ENCODE results near the gene ZBTB7C.

The ZBTB7C gene

DNA sequence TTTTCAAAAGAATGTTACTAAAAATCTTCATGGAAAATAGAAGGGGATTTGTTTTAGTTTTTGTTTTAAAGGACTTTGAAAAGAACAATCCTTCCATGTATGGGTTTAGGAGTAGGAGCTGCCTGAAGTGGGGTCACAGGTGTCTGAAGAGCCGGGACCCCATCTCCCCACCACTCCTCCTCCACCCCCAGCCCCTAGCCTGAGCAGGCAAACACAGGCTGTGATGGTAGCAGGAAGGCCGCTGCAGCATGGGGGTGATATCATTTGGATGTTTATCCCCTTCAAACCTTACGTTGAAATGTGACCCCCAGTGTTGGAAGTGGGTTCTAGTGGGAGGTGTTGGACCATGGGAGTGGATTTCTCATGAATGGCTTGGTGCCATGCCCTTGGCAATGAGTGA is 93.0 kb downstream of the ZBTB7C start:
- ATAC-seq, result no peak
- H3K27ac Mint-ChIP-seq, result no peak overlapping the region

GRCh38 chr18:48314690-48315089 is 94.5 kb downstream of the ZBTB7C start:
- Mint-ChIP-seq H3K4me1 (peaks cover 5% of the 10 kb centered on the region), H3K36me3 (no peaks in the 10 kb centered on the region), H3K9me3 (no peaks in the 10 kb centered on the region), H3K4me3 (no peak overlapping the region), H3K27ac (no peak overlapping the region)
- DNase-seq (ENCODE audit: low spot score in 2 of 2) (no peak), ATAC-seq (no peak)

More for the DNA sequence above, 93.0 kb downstream of the ZBTB7C start:
- H3K36me3 Mint-ChIP-seq, result no peaks in the 10 kb centered on the region
- H3K9me3 Mint-ChIP-seq, result no peaks in the 10 kb centered on the region
- no peak overlapping the region for H3K4me3 Mint-ChIP-seq
- no peak for DNase-seq (ENCODE audit: low spot score in 2 of 2)
- H3K4me1 Mint-ChIP-seq, result peaks cover 5% of the 10 kb centered on the region

- H3K36me3 Mint-ChIP-seq, result no peaks in the 10 kb centered on the region
- ATAC-seq, result no peak
- H3K4me3 Mint-ChIP-seq, result no peak overlapping the region
- peaks cover 5% of the 10 kb centered on the region for H3K4me1 Mint-ChIP-seq
- no peaks in the 10 kb centered on the region for H3K9me3 Mint-ChIP-seq
- H3K27ac Mint-ChIP-seq, result no peak overlapping the region
- DNase-seq (ENCODE audit: low spot score in 2 of 2), result no peak
Measured at GRCh38 chr18:48313792-48314191, 95.4 kb downstream of the ZBTB7C start.

GRCh38 chr18:48312066-48312465 is 97.1 kb downstream of the ZBTB7C start:
- H3K27ac Mint-ChIP-seq, result no peak overlapping the region
- H3K36me3 Mint-ChIP-seq, result no peaks in the 10 kb centered on the region
- no peak for ATAC-seq
- H3K4me1 Mint-ChIP-seq, result no peaks in the 10 kb centered on the region
- no peak for DNase-seq (ENCODE audit: low spot score in 2 of 2)
- no peaks in the 10 kb centered on the region for H3K9me3 Mint-ChIP-seq
- H3K4me3 Mint-ChIP-seq, result no peak overlapping the region

DNA sequence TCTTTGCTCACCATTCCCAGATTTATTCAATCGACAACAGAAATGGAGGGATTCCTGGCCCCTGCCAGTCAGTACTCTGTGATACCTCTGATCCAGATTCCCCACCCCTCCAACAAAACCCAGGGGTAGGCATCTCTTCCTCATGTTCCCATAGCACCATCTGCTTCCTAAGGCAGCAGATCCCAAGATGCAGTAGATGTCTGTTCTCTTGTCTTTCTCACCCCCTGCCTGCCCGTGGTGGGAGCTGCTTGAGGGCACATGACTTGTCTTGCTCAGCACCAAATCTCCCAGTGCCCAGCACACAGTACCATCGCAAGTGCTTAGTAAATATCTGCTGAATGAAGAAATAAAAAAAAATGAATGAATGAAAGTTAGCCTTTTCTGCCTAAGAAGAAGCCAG is 98.2 kb downstream of the ZBTB7C start:
- H3K4me1 Mint-ChIP-seq, result no peaks in the 10 kb centered on the region
- H3K27ac Mint-ChIP-seq, result no peak overlapping the region
- ATAC-seq (no peak), DNase-seq (ENCODE audit: low spot score in 2 of 2) (no peak)
- no peak overlapping the region for H3K4me3 Mint-ChIP-seq
- no peaks in the 10 kb centered on the region for H3K9me3 Mint-ChIP-seq
- no peaks in the 10 kb centered on the region for H3K36me3 Mint-ChIP-seq

DNA sequence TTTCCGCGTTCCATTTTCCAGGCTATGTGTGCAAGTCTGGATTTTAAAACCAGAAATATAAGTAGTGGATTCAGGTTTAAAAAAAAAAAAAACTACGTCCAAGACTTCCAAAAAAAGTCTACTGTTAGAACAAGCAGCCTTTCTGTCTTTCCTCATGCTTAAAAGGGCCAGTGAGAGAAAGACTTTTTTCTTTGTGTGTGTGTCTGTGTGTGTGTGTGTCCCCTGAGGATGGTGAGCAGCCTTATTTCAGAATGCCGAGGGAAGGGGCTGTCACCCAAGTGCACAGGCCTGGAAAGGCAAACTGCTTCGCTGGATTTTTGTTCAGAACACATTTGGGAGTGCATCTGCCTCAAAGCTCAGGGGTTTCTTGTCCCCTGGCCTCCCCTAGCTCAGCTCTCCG is 98.8 kb downstream of the ZBTB7C start:
- H3K36me3 Mint-ChIP-seq, result no peaks in the 10 kb centered on the region
- DNase-seq (ENCODE audit: low spot score in 2 of 2) (no peak), ATAC-seq (no peak)
- no peaks in the 10 kb centered on the region for H3K4me1 Mint-ChIP-seq
- H3K9me3 Mint-ChIP-seq, result no peaks in the 10 kb centered on the region
- no peak overlapping the region for H3K27ac Mint-ChIP-seq
- no peak overlapping the region for H3K4me3 Mint-ChIP-seq

DNA sequence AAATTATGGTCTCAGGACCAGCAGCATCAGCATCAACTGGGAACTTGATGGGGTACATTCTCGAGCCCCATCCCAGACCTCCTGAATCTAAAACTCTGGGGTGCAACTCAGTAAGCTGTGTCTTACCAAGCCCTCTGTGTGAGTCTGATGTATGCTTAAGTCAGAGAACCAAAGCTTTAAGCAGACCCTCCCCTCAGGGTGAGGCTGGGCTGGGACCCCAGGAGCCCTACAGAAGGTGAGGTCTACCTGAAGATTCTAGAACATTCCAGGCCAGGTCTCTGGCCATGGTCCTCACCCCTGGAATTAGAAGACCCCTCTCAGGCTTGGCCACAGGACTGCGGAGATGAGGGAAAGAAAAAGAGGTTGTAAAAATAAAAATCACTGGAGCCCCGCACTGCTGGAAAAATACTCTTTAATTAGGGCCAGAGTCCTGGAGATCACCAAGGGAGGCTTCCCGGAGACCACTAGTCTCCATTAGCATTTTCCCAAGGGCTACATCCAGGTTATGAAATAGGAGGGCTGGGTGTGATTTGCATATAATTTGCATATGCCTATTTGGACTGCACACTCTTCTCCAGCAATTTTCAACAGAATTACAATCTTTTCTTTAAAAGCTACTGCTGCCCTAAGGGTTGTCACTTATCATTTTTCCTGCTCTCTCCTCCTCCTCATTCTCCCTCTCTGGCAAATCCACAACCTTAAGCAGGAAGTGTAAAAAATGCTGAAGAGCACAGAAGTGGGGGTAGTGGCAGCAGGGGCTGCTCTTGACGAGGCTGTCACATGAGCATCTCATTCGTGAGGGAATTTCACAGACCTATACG is 100.2 kb downstream of the ZBTB7C start:
- ATAC-seq (no peak), DNase-seq (ENCODE audit: low spot score in 2 of 2) (no peak)
- Mint-ChIP-seq H3K9me3 (no peaks in the 10 kb centered on the region), H3K36me3 (no peaks in the 10 kb centered on the region), H3K4me1 (no peaks in the 10 kb centered on the region), H3K27ac (no peak overlapping the region), H3K4me3 (no peak overlapping the region)

DNA sequence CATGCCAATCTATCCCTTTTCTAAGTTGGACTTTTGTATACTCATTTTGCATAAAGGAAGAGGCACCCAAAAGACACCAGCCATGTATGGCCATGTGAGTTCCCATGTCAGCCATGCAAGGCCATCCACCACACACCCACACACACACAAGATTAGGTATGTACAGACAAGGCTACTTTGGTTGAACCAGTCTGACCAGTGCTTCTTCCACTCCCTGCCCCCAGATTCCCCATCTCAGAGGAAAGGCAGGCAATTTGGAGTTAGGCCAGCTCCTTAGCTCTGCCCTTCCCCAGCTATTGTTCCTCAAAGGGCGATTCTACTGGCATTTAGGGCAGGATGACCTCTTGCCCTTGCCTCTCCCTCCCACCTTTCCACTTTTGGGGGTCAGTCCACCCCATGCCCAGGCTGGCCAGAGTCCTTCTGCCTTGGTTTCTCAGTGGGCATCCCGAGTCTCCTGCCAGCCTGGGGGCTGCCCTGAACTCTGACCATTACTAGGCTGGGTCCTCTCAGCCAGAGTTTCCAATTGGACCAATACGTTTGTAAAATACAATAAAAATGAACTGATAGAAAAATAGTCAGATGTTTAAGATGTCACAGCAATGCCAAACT is 101.1 kb downstream of the ZBTB7C start:
- no peak overlapping the region for H3K4me3 Mint-ChIP-seq
- no peaks in the 10 kb centered on the region for H3K4me1 Mint-ChIP-seq
- no peak for DNase-seq (ENCODE audit: low spot score in 2 of 2)

DNA sequence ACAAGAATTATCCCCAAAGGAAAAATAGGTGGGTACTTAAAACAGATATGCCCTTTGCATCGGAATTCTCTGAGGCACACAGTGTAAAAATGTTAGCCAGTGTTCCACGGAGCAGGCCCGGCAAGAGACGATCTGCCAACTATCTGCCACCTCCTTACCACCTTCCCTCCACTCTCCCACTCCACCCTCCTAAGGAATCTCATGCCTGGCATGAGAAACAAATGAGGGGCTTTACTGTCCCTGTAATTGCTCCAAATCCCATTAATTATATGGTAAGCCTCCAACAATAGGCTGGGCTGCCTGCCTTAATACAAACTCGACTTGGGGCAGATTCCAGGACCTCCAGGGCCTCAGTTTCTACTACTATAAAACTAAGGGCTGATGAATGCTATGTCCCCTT is 102.3 kb downstream of the ZBTB7C start:
- no peak overlapping the region for H3K4me3 Mint-ChIP-seq
- no peak overlapping the region for H3K27ac Mint-ChIP-seq
- ATAC-seq (no peak), DNase-seq (ENCODE audit: low spot score in 2 of 2) (no peak)
- no peaks in the 10 kb centered on the region for H3K36me3 Mint-ChIP-seq
- H3K9me3 Mint-ChIP-seq, result no peaks in the 10 kb centered on the region
- H3K4me1 Mint-ChIP-seq, result no peaks in the 10 kb centered on the region

More for the DNA sequence above, 101.1 kb downstream of the ZBTB7C start:
- Mint-ChIP-seq H3K36me3 (no peaks in the 10 kb centered on the region), H3K27ac (no peak overlapping the region), H3K9me3 (no peaks in the 10 kb centered on the region)
- no peak for ATAC-seq

GRCh38 chr18:48304906-48305693 is 104.1 kb downstream of the ZBTB7C start:
- Mint-ChIP-seq H3K9me3 (no peaks in the 10 kb centered on the region), H3K4me1 (peaks cover 6% of the 10 kb centered on the region), H3K36me3 (no peaks in the 10 kb centered on the region), H3K27ac (no peak overlapping the region), H3K4me3 (no peak overlapping the region)
- ATAC-seq, result no peak
- no peak for DNase-seq (ENCODE audit: low spot score in 2 of 2)

- Mint-ChIP-seq H3K9me3 (no peaks in the 10 kb centered on the region), H3K4me1 (peaks cover 6% of the 10 kb centered on the region), H3K36me3 (no peaks in the 10 kb centered on the region), H3K4me3 (no peak overlapping the region), H3K27ac (no peak overlapping the region)
- no peak for ATAC-seq
- DNase-seq (ENCODE audit: low spot score in 2 of 2), result no peak
Measured at GRCh38 chr18:48303883-48304282, 105.3 kb downstream of the ZBTB7C start.

DNA sequence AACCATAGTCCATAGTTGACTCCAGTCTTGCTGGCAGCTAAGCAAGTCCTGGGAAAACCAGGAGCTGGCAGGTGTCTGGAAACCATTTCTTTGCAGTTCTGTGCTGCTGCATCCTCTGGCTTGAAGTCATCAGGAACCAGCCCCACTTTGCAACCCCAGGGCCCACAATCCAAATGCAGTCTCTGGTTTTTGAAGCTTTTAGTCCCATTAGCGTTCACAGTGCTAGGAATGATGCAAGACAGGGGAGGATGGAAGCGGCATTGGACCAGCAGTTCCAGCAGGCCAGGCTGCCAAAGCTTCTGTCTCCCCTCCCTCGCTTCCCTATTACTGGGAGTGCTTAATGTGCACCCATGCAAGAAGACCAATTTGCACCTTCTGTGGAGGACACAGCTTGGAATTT is 106.4 kb downstream of the ZBTB7C start:
- Mint-ChIP-seq H3K4me1 (peaks cover 6% of the 10 kb centered on the region), H3K27ac (no peak overlapping the region), H3K9me3 (no peaks in the 10 kb centered on the region), H3K4me3 (no peak overlapping the region), H3K36me3 (no peaks in the 10 kb centered on the region)
- ATAC-seq (no peak), DNase-seq (ENCODE audit: low spot score in 2 of 2) (no peak)

GRCh38 chr18:48300463-48300961 is 108.7 kb downstream of the ZBTB7C start:
- DNase-seq (ENCODE audit: low spot score in 2 of 2), result no peak
- Mint-ChIP-seq H3K27ac (peak overlapping the region; percentile 7), H3K36me3 (no peaks in the 10 kb centered on the region), H3K9me3 (no peaks in the 10 kb centered on the region), H3K4me3 (no peak overlapping the region), H3K4me1 (peaks cover 6% of the 10 kb centered on the region)
- no peak for ATAC-seq

- no peak for ATAC-seq
- Mint-ChIP-seq H3K36me3 (no peaks in the 10 kb centered on the region), H3K27ac (no peak overlapping the region), H3K9me3 (no peaks in the 10 kb centered on the region), H3K4me3 (no peak overlapping the region), H3K4me1 (peaks cover 6% of the 10 kb centered on the region)
- DNase-seq (ENCODE audit: low spot score in 2 of 2), result no peak
Measured at GRCh38 chr18:48297139-48297538, 112.0 kb downstream of the ZBTB7C start.

DNA sequence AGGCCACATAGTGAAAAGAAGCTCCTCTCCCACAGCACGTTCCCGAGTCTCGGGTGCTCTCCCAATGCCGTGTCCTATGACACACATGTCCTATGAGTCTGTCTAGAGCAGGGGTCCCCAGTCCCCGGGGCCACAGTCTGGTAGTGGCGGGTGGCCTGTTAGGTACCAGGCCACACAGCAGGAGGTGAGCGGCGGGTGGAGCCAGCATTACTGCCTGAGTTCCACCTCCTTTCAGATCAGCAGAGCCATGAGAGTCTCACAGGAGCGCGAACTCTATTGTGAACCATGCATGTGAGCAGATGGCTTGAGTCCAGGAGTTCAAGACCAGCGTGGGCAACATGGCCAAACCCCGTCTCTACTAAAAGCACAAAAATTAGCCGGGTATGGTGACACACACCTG is 112.6 kb downstream of the ZBTB7C start:
- H3K4me1 Mint-ChIP-seq, result peaks cover 6% of the 10 kb centered on the region

More for the DNA sequence above, 112.6 kb downstream of the ZBTB7C start:
- ATAC-seq (no peak), DNase-seq (ENCODE audit: low spot score in 2 of 2) (no peak)
- H3K9me3 Mint-ChIP-seq, result no peaks in the 10 kb centered on the region
- H3K4me3 Mint-ChIP-seq, result no peak overlapping the region
- no peak overlapping the region for H3K27ac Mint-ChIP-seq
- no peaks in the 10 kb centered on the region for H3K36me3 Mint-ChIP-seq

All from stimulated activated effector memory CD8-positive, alpha-beta T cell treated with anti-CD3 and anti-CD28 coated beads, Interleukin-12 subunit alpha, Interleukin-12 subunit beta, amount 100 ng/mL, for 72 hours (primary cell).